ENCODE measurements around the gene TNS3.

DNA sequence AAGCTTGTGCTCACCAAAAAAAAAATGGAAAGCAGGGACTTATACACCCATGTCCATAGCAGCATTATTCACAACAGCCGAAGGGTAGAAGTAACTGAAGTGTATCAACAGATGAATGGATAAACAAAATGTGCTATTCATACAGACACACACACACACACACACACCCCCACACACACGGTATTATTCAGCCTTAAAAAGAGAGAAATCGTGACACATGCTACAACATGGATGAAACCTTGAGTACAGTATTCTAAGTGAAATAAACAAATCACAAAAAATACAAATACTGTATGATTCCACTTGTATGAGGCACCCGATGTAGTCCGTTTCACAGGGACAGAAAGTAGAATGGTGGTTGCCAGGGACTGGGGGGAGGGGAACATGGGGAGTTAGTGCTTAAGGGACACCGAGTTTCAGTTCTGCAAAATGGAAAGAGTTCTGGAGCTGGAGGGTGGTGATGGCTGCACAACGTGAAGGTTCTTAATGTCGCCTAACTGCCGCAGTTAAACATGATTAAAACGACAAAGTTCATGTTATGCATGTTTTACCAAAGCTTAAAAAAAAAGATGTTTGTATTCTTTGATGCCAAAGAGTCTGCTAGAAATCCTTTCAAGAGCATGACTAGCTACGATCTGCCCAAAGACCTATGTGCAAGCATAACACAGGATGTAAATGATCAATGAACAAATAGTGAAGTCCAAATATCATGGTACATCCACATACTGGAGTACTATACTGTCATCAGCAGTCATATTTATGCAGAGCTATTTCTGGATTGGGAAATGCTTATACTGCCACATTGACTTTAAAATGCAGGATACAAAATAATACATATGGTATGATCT is 7.2 kb downstream of the TNS3 start:
- TF ChIP-seq, protein P1, sequence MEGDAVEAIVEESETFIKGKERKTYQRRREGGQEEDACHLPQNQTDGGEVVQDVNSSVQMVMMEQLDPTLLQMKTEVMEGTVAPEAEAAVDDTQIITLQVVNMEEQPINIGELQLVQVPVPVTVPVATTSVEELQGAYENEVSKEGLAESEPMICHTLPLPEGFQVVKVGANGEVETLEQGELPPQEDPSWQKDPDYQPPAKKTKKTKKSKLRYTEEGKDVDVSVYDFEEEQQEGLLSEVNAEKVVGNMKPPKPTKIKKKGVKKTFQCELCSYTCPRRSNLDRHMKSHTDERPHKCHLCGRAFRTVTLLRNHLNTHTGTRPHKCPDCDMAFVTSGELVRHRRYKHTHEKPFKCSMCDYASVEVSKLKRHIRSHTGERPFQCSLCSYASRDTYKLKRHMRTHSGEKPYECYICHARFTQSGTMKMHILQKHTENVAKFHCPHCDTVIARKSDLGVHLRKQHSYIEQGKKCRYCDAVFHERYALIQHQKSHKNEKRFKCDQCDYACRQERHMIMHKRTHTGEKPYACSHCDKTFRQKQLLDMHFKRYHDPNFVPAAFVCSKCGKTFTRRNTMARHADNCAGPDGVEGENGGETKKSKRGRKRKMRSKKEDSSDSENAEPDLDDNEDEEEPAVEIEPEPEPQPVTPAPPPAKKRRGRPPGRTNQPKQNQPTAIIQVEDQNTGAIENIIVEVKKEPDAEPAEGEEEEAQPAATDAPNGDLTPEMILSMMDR (IDR thresholded peaks at IDR 0.05; ENCODE audit: insufficient read depth, low read length): no peak
- TF ChIP-seq POLR2AphosphoS5 (IDR thresholded peaks at IDR 0.05; ENCODE audit: low read depth) (no peak), GABPA (IDR thresholded peaks at IDR 0.05; ENCODE audit: low read depth) (no peak)
- TF ChIP-seq, protein P2, sequence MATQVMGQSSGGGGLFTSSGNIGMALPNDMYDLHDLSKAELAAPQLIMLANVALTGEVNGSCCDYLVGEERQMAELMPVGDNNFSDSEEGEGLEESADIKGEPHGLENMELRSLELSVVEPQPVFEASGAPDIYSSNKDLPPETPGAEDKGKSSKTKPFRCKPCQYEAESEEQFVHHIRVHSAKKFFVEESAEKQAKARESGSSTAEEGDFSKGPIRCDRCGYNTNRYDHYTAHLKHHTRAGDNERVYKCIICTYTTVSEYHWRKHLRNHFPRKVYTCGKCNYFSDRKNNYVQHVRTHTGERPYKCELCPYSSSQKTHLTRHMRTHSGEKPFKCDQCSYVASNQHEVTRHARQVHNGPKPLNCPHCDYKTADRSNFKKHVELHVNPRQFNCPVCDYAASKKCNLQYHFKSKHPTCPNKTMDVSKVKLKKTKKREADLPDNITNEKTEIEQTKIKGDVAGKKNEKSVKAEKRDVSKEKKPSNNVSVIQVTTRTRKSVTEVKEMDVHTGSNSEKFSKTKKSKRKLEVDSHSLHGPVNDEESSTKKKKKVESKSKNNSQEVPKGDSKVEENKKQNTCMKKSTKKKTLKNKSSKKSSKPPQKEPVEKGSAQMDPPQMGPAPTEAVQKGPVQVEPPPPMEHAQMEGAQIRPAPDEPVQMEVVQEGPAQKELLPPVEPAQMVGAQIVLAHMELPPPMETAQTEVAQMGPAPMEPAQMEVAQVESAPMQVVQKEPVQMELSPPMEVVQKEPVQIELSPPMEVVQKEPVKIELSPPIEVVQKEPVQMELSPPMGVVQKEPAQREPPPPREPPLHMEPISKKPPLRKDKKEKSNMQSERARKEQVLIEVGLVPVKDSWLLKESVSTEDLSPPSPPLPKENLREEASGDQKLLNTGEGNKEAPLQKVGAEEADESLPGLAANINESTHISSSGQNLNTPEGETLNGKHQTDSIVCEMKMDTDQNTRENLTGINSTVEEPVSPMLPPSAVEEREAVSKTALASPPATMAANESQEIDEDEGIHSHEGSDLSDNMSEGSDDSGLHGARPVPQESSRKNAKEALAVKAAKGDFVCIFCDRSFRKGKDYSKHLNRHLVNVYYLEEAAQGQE (IDR thresholded peaks at IDR 0.05; ENCODE audit: insufficient replicate concordance, low read depth): no peak

Data from HL-60 (cell line).